ENCODE data around the gene HOXC5.

DNA sequence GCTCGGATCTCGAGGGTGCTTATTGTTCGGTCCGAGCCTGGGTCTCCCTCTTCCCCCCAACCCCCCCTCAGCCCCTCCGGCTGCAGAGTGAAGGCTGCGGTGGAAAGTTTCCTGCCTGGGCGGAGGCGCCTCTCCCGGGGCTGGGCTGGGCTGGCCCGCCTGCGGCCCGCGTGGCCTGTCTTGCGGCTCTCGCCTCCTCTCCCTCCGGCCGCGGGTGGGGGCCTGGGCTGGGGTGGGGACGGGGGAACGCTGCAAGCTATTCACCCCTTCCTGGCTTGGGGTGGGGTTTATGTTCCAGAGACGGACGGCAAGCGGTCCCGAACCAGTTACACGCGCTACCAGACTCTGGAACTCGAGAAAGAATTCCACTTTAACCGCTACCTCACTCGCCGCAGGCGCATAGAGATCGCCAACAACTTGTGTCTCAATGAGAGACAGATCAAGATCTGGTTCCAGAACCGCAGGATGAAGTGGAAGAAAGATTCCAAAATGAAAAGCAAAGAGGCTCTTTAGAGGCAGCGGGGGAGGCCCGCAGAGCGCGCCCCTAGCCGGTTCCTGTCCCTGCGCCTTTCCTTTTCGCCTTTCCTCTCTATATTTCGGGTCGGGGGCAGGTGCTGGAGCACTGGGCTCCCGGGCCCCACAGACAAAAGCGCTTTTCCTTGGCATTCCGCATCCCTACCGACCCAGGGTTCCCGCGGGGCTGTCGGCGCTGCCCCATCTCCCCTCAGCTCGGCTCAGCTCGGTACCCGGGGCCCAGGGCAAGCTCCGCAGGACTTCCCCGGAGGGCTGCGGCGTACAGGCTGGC, 1.3 kb downstream of the HOXC5 start:
- TF ChIP-seq, protein P1, sequence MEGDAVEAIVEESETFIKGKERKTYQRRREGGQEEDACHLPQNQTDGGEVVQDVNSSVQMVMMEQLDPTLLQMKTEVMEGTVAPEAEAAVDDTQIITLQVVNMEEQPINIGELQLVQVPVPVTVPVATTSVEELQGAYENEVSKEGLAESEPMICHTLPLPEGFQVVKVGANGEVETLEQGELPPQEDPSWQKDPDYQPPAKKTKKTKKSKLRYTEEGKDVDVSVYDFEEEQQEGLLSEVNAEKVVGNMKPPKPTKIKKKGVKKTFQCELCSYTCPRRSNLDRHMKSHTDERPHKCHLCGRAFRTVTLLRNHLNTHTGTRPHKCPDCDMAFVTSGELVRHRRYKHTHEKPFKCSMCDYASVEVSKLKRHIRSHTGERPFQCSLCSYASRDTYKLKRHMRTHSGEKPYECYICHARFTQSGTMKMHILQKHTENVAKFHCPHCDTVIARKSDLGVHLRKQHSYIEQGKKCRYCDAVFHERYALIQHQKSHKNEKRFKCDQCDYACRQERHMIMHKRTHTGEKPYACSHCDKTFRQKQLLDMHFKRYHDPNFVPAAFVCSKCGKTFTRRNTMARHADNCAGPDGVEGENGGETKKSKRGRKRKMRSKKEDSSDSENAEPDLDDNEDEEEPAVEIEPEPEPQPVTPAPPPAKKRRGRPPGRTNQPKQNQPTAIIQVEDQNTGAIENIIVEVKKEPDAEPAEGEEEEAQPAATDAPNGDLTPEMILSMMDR (IDR thresholded peaks at IDR 0.05 in 2 of 3, conservative IDR thresholded peaks at IDR 0.05 in 1 of 3; ENCODE audit: borderline replicate concordance in 1 of 3, insufficient read depth in 1 of 3, low read depth in 2 of 3, low read length in 2 of 3): no peak
- TF ChIP-seq YY1 (IDR thresholded peaks at IDR 0.05; ENCODE audit: extremely low read depth, insufficient replicate concordance, low read depth, low read length) (no peak), POLR2A (IDR thresholded peaks at IDR 0.05; ENCODE audit: borderline replicate concordance, extremely low read depth, insufficient read depth, insufficient read length) (no peak), EZH2phosphoT487 (IDR thresholded peaks at IDR 0.05; ENCODE audit: borderline replicate concordance) (no peak), SP1 (IDR thresholded peaks at IDR 0.05; ENCODE audit: low read depth) (no peak), JUND (IDR thresholded peaks at IDR 0.05) (no peak)
- TF ChIP-seq, protein P2, sequence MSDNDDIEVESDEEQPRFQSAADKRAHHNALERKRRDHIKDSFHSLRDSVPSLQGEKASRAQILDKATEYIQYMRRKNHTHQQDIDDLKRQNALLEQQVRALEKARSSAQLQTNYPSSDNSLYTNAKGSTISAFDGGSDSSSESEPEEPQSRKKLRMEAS (IDR thresholded peaks at IDR 0.05): no peak
- TF ChIP-seq, protein P3, sequence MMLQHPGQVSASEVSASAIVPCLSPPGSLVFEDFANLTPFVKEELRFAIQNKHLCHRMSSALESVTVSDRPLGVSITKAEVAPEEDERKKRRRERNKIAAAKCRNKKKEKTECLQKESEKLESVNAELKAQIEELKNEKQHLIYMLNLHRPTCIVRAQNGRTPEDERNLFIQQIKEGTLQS (IDR thresholded peaks at IDR 0.05): no peak

All from HCT116 (cell line).